GM18951 (cell line): Measurements from ENCODE around the gene TESK2.
A peak's percentile ranks its signal among the peaks of the same experiment; 100 is the strongest.
"Not testable (repeated sequence)": the region's sequence is repeated elsewhere in the genome, so short reads cannot be mapped to it uniquely, and the experiment has no call there.

ENCODE experiments used
- POLR2A ChIP-seq: IDR thresholded peaks from 4 replicates; pipeline ENCODE4 v1.6.1; 2011; ENCODE audit warnings: mild to moderate bottlenecking; ENCODE audit not compliant: insufficient read length, insufficient read depth; ENCODE audit errors: extremely low read depth
- in situ Hi-C: fragments of 300-500 bp; cut with MboI; formaldehyde crosslinking; loops from one replicate; pipeline ENCODE4 v1.12.0; 2022; ENCODE audit warnings: low sequenced_read_pairs, mixed read lengths, inconsistent platforms; ENCODE audit not compliant: unreplicated experiment

The TESK2 gene

GRCh38 chr1:45516465-45516864, 25.5 kb upstream of the TESK2 start:
- in situ Hi-C loops = no loop called here

GRCh38 chr1:45516036-45516435, 25.1 kb upstream of the TESK2 start:
- TF ChIP-seq POLR2A = no peak
- in situ Hi-C loops = no loop called here

More at GRCh38 chr1:45516465-45516864, 25.5 kb upstream of the TESK2 start:
- no peak for TF ChIP-seq POLR2A

GRCh38 chr1:45513532-45514260, 22.7 kb upstream of the TESK2 start:
- in situ Hi-C loops = not testable (repeated sequence)

- no peak for TF ChIP-seq POLR2A
- in situ Hi-C loops = no loop called here
Observed at GRCh38 chr1:45512641-45513054, 21.7 kb upstream of the TESK2 start.

GRCh38 chr1:45510972-45511527, 20.1 kb upstream of the TESK2 start:
- in situ Hi-C loops = no loop called here
- no peak for TF ChIP-seq POLR2A

GRCh38 chr1:45510036-45510971, 19.3 kb upstream of the TESK2 start:
- in situ Hi-C loops = no loop called here

GRCh38 chr1:45508295-45509151, 17.6 kb upstream of the TESK2 start:
- in situ Hi-C loops = loop anchor here (5.0 kb wide), 1 partner anchor 64 kb away; no protein-coding TSS in a partner anchor
- peak; percentile 36 for TF ChIP-seq POLR2A

More at GRCh38 chr1:45510036-45510971, 19.3 kb upstream of the TESK2 start:
- no peak for TF ChIP-seq POLR2A

- in situ Hi-C loops = loop anchor here (5.0 kb wide), 1 partner anchor 64 kb away; no protein-coding TSS in a partner anchor
- no peak for TF ChIP-seq POLR2A
Observed at GRCh38 chr1:45507893-45508292, 16.9 kb upstream of the TESK2 start.

GRCh38 chr1:45507195-45507594, 16.2 kb upstream of the TESK2 start:
- in situ Hi-C loops = loop anchor here (5.0 kb wide), 1 partner anchor 65 kb away; no protein-coding TSS in a partner anchor
- peak; percentile 21 for TF ChIP-seq POLR2A

GRCh38 chr1:45503462-45504360, 12.7 kb upstream of the TESK2 start:
- TF ChIP-seq POLR2A = no peak
- in situ Hi-C loops = no loop called here

GRCh38 chr1:45501505-45501859, 10.5 kb upstream of the TESK2 start:
- TF ChIP-seq POLR2A = no peak
- in situ Hi-C loops = no loop called here

GRCh38 chr1:45499415-45499769, 8.4 kb upstream of the TESK2 start:
- in situ Hi-C loops = loop anchor here (10.0 to 25.0 kb wide), 2 partner anchors 485 to 687 kb away; partner anchors contain the start of genes BTBD19, DYNLT4, HECTD3 and PLK3
- TF ChIP-seq POLR2A = no peak

GRCh38 chr1:45498279-45498678, 7.3 kb upstream of the TESK2 start:
- TF ChIP-seq POLR2A = no peak
- in situ Hi-C loops = loop anchor here (10.0 to 25.0 kb wide), 2 partner anchors 483 to 686 kb away; partner anchors contain the start of genes BTBD19, DYNLT4, HECTD3 and PLK3
